Keratinocyte (primary cell): ENCODE results near the gene NR1D2. TPM values are rescaled to one million over a fixed set of nuclear protein-coding genes. Genes with fewer than 3 reads are reported as not detected.

Experiments
- DNase-seq: peaks from one replicate; pipeline ENCODE4 v3.0.0-alpha.2; 2011; ENCODE audit warnings: low read depth, missing footprints, low spot score
- FAIRE-seq: peaks from 2 replicates; lab custom pipeline; 2011; peaks lifted over from hg19 to GRCh38; lab: Jason Lieb, UNC
- H2AFZ ChIP-seq: 2 replicates; pipeline ENCODE4 v1.6.0; 2012; ENCODE audit warnings: low read length, control low read depth, inconsistent platforms; ENCODE audit not compliant: control insufficient read depth
- H3K27ac ChIP-seq: 2 replicates; pipeline ENCODE4 v1.5.1; 2011; ENCODE audit warnings: low read length; ENCODE audit not compliant: control insufficient read depth, insufficient read depth
- H3K27me3 ChIP-seq: 3 replicates; pipeline ENCODE4 v1.6.0; 2011; ENCODE audit warnings: low read length; ENCODE audit not compliant: control insufficient read depth, insufficient read depth; ENCODE audit errors: extremely low read depth
- H3K36me3 ChIP-seq, 2 experiments: 2 replicates in 1 of 2; 3 replicates in 1 of 2; pipeline ENCODE4 v1.5.1; 2011; ENCODE audit warnings: low read length in 2 of 2, mild to moderate bottlenecking in 1 of 2; ENCODE audit not compliant: control insufficient read depth in 2 of 2, insufficient read depth in 2 of 2; ENCODE audit errors: extremely low read depth in 1 of 2
- H3K4me1 ChIP-seq: 3 replicates; pipeline ENCODE4 v1.5.1; 2011; ENCODE audit warnings: low read length; ENCODE audit not compliant: control insufficient read depth, insufficient read depth; ENCODE audit errors: extremely low read depth
- H3K4me2 ChIP-seq: 3 replicates; pipeline ENCODE4 v1.6.0; 2011; ENCODE audit warnings: low read depth, low read length; ENCODE audit not compliant: control insufficient read depth, insufficient read depth; ENCODE audit errors: extremely low read depth
- H3K4me3 ChIP-seq, 3 experiments: fragments of 200-600 bp in 1 of 3; sonication (generic) in 1 of 3; 2 replicates in 2 of 3; 3 replicates in 1 of 3; pipeline ENCODE4 v1.5.1; 2011 to 2016; ENCODE audit warnings: low read length in 3 of 3, mild to moderate bottlenecking in 3 of 3, control low read depth in 2 of 3, inconsistent platforms in 1 of 3, low read depth in 1 of 3, mixed read lengths in 1 of 3, mixed run types in 1 of 3, moderate library complexity in 1 of 3; ENCODE audit not compliant: control insufficient read depth in 2 of 3, insufficient read depth in 2 of 3; ENCODE audit errors: extremely low read depth in 1 of 3
- H3K79me2 ChIP-seq: 2 replicates; pipeline ENCODE4 v1.6.0; 2012; ENCODE audit warnings: low read length; ENCODE audit not compliant: control insufficient read depth, insufficient read depth
- H3K9ac ChIP-seq: 3 replicates; pipeline ENCODE4 v1.6.0; 2011; ENCODE audit warnings: low read length; ENCODE audit not compliant: control insufficient read depth, insufficient read depth; ENCODE audit errors: extremely low read depth
- H3K9me1 ChIP-seq: 3 replicates; pipeline ENCODE4 v1.6.0; 2011; ENCODE audit warnings: low read length; ENCODE audit not compliant: control insufficient read depth, insufficient read depth; ENCODE audit errors: extremely low read depth
- H3K9me3 ChIP-seq: 2 replicates; pipeline ENCODE4 v1.5.1; 2012; ENCODE audit warnings: low read depth, low read length; ENCODE audit not compliant: control insufficient read depth
- H4K20me1 ChIP-seq: 3 replicates; pipeline ENCODE4 v1.6.0; 2011; ENCODE audit warnings: low read length; ENCODE audit not compliant: control insufficient read depth, insufficient read depth; ENCODE audit errors: extremely low read depth
- EZH2 ChIP-seq: IDR thresholded peaks from one replicate; pipeline ENCODE4 v1.6.1; 2012; ENCODE audit warnings: inconsistent platforms, mild to moderate bottlenecking, low read length, moderate library complexity
- dilution Hi-C: fragments of 300-500 bp; cut with MboI; formaldehyde crosslinking; loops from one replicate; pipeline ENCODE4 v1.7.0; 2020; ENCODE audit warnings: low sequenced_read_pairs; ENCODE audit not compliant: extremely low pct_ligation_motif_present
- polyA plus RNA-seq, 5 experiments: library from polyadenylated mRNA; depleted of rRNA in 3 of 5; stranded (reverse) in 3 of 5; stranded (forward) in 1 of 5; unstranded in 1 of 5; fragments of >200 nt; gene quantifications; 1 replicate in 1 of 5; 2 replicates in 3 of 5; 3 replicates in 1 of 5; pipeline versions ENCODE4 v1.2.1 to v1.2.3, GENCODE V29; 2011 to 2012; ENCODE audit warnings: missing spikeins in 2 of 5, low read depth in 1 of 5, low replicate concordance in 1 of 5
- TF ChIP-seq, protein P1 (sequence below), 3 experiments: IDR thresholded peaks in 1 of 3; conservative IDR thresholded peaks in 1 of 3; optimal IDR thresholded peaks in 1 of 3; 2 replicates in 2 of 3; 3 replicates in 1 of 3; pipeline versions ENCODE3 to v1.5.1; 2011; ENCODE audit warnings: low read length in 3 of 3, mild to moderate bottlenecking in 3 of 3, moderate library complexity in 2 of 3, control low read depth in 1 of 3, inconsistent platforms in 1 of 3; ENCODE audit not compliant: insufficient read depth in 2 of 3; ENCODE audit errors: extremely low read depth in 1 of 3

The NR1D2 gene
- polyA plus RNA-seq, 1 donor (not counting 4 experiments of a cell fraction or from before 2014, with no cell fraction given) = 10.3 TPM

- dilution Hi-C loops = no loop called here
- Histone ChIP-seq H3K4me2 (no peak overlapping the region), H3K9ac (no peak overlapping the region), H2AFZ (no peak overlapping the region), H3K9me3 (no peaks in the 10 kb centered on the region), H4K20me1 (no peaks in the 10 kb centered on the region), H3K36me3 (peaks cover 0 to 7% of the 10 kb centered on the region in 2 experiments), H3K27ac (no peak overlapping the region), H3K4me3 (no peak overlapping the region), H3K79me2 (no peaks in the 10 kb centered on the region), H3K27me3 (no peaks in the 10 kb centered on the region), H3K4me1 (no peaks in the 10 kb centered on the region), H3K9me1 (no peaks in the 10 kb centered on the region)
- DNase-seq = no peak
- TF ChIP-seq, protein P1, sequence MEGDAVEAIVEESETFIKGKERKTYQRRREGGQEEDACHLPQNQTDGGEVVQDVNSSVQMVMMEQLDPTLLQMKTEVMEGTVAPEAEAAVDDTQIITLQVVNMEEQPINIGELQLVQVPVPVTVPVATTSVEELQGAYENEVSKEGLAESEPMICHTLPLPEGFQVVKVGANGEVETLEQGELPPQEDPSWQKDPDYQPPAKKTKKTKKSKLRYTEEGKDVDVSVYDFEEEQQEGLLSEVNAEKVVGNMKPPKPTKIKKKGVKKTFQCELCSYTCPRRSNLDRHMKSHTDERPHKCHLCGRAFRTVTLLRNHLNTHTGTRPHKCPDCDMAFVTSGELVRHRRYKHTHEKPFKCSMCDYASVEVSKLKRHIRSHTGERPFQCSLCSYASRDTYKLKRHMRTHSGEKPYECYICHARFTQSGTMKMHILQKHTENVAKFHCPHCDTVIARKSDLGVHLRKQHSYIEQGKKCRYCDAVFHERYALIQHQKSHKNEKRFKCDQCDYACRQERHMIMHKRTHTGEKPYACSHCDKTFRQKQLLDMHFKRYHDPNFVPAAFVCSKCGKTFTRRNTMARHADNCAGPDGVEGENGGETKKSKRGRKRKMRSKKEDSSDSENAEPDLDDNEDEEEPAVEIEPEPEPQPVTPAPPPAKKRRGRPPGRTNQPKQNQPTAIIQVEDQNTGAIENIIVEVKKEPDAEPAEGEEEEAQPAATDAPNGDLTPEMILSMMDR (optimal IDR thresholded peaks at IDR 0.05 in 1 of 3, IDR thresholded peaks at IDR 0.05 in 1 of 3, conservative IDR thresholded peaks at IDR 0.05 in 1 of 3; ENCODE audit: extremely low read depth in 1 of 3, insufficient read depth in 2 of 3, low read length in 3 of 3) = no peak
- TF ChIP-seq EZH2 = no peak
- no peak for FAIRE-seq
These were observed 36.9 kb downstream of the NR1D2 start for GRCh38 chr3:23981955-23982354.

DNA sequence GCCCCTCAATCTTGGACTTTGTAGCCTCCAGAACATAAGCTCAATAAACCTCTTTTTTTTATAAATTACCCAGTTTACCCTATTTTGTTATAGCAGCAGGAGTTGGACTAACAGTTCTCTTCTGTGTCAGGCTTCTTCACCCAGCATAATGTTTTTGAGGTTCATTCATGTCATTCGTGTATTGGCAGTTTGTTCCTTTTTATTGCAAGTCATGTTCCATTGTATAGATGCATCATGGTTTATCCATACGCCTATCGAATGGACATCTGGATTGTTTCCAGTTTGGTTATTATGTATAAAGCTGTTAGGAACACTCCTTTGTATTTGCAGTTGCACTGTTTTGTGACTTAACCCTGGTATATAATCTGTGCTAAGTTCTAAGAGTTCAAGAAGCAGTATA lies 39.8 kb downstream of the NR1D2 start:
- no peak overlapping the region for H2AFZ ChIP-seq
- no peak overlapping the region for H3K4me3 ChIP-seq
- H3K9ac ChIP-seq = no peak overlapping the region
- no peak for TF ChIP-seq EZH2
- TF ChIP-seq, protein P1 (optimal IDR thresholded peaks at IDR 0.05 in 1 of 3, IDR thresholded peaks at IDR 0.05 in 1 of 3, conservative IDR thresholded peaks at IDR 0.05 in 1 of 3; ENCODE audit: extremely low read depth in 1 of 3, insufficient read depth in 2 of 3, low read length in 3 of 3) = no peak
- no peaks in the 10 kb centered on the region for H3K79me2 ChIP-seq
- no peaks in the 10 kb centered on the region for H3K36me3 ChIP-seq
- H3K27me3 ChIP-seq = no peaks in the 10 kb centered on the region
- H3K4me2 ChIP-seq = no peak overlapping the region
- dilution Hi-C loops = no loop called here
- DNase-seq (no peak), FAIRE-seq (no peak)
- H3K9me3 ChIP-seq = no peaks in the 10 kb centered on the region
- H4K20me1 ChIP-seq = no peaks in the 10 kb centered on the region
- H3K27ac ChIP-seq = no peak overlapping the region
- H3K9me1 ChIP-seq = no peaks in the 10 kb centered on the region
- no peaks in the 10 kb centered on the region for H3K4me1 ChIP-seq
